Smooth muscle cell (in vitro differentiated cells): ENCODE results near the gene CHTOP. TPM values are rescaled to one million over a fixed set of nuclear protein-coding genes. Genes with fewer than 3 reads are reported as not detected.
A peak's percentile ranks its signal among the peaks of the same experiment; 100 is the strongest.

Source experiments
- DNase-seq: peaks from one replicate; lab custom pipeline; 2025; ENCODE audit not compliant: unreplicated experiment; lab: John Stamatoyannopoulos, UW
- H2AFZ ChIP-seq: fragments of 200-600 bp; sonication (generic); 2 replicates; pipeline ENCODE4 v1.6.0; 2016; ENCODE audit warnings: antibody characterized with exemption, low read depth, mild to moderate bottlenecking
- H3F3A ChIP-seq: fragments of 200-600 bp; sonication (generic); 2 replicates; pipeline ENCODE4 v1.6.0; 2017; ENCODE audit warnings: antibody characterized with exemption, low read depth
- H3K27ac ChIP-seq: fragments of 200-600 bp; sonication (generic); 2 replicates; pipeline ENCODE4 v1.5.1; 2016; ENCODE audit warnings: low read depth, mild to moderate bottlenecking
- H3K27me3 ChIP-seq: fragments of 200-600 bp; sonication (generic); 2 replicates; pipeline ENCODE4 v1.6.1; 2016; ENCODE audit warnings: low read depth, mild to moderate bottlenecking
- H3K36me3 ChIP-seq: fragments of 200-600 bp; sonication (generic); 2 replicates; pipeline ENCODE4 v1.5.1; 2016; ENCODE audit warnings: low read depth
- H3K4me1 ChIP-seq: fragments of 200-600 bp; sonication (generic); 2 replicates; pipeline ENCODE4 v1.5.1; 2016; ENCODE audit warnings: low read depth
- H3K4me2 ChIP-seq: fragments of 200-600 bp; sonication (generic); 2 replicates; pipeline ENCODE4 v1.6.0; 2016; ENCODE audit warnings: mild to moderate bottlenecking
- H3K4me3 ChIP-seq: fragments of 200-600 bp; sonication (generic); 2 replicates; pipeline ENCODE4 v1.5.1; 2016; ENCODE audit warnings: mild to moderate bottlenecking
- H3K79me2 ChIP-seq: fragments of 200-600 bp; sonication (generic); 2 replicates; pipeline ENCODE4 v1.6.0; 2016; ENCODE audit warnings: low read depth, mild to moderate bottlenecking
- H3K9ac ChIP-seq: fragments of 200-600 bp; sonication (generic); 2 replicates; pipeline ENCODE4 v1.6.0; 2016; ENCODE audit warnings: low read depth
- H3K9me3 ChIP-seq: fragments of 200-600 bp; sonication (generic); replicated peaks from 2 replicates; pipeline ENCODE4 v1.5.1; 2016; ENCODE audit warnings: low read depth
- H4K20me1 ChIP-seq: fragments of 200-600 bp; sonication (generic); 2 replicates; pipeline ENCODE4 v1.6.0; 2016; ENCODE audit warnings: low read depth
- WGBS: methylation state at CpG from one replicate; pipeline ENCODE4 v1.1.7; 2016; ENCODE audit warnings: low lambda C conversion rate; 5-methylcytosine and 5-hydroxymethylcytosine counted together
- polyA plus RNA-seq: library from polyadenylated mRNA; unstranded; fragments of >200 nt; fragmentation: Nextera tagmentation; extraction: Ambion mirVana; gene quantifications from 2 replicates; pipeline ENCODE4 v1.2.1, GENCODE V29; 2016
- total RNA-seq: library from RNA; depleted of rRNA; stranded (reverse); fragments of >200 nt; gene quantifications from 2 replicates; pipeline ENCODE4 v1.2.3, GENCODE V29; 2014
- TF ChIP-seq, protein P1 (sequence below): fragments of 200-600 bp; sonication (generic); IDR thresholded peaks from 2 replicates; pipeline ENCODE4 v1.5.1; 2017; ENCODE audit warnings: borderline replicate concordance, mild to moderate bottlenecking, antibody characterized with exemption; ENCODE audit not compliant: insufficient read depth, poor library complexity, severe bottlenecking

The CHTOP gene
- total and polyA plus RNA-seq, 2 experiments from 2014 or later: 47.8 to 50.2 TPM

GRCh38 chr1:153631047-153632022 lies 2.5 kb upstream of the CHTOP start:
- Histone ChIP-seq H3K36me3 (peaks cover under 1% of the 10 kb centered on the region), H3K4me2 (no peak overlapping the region), H4K20me1 (peaks cover 20% of the 10 kb centered on the region), H3K9me3 (no peaks in the 10 kb centered on the region), H2AFZ (no peak overlapping the region), H3K27ac (peak overlapping the region; percentile 4), H3K4me1 (peaks cover 24% of the 10 kb centered on the region), H3K4me3 (no peak overlapping the region), H3K9ac (no peak overlapping the region), H3K79me2 (peaks cover 24% of the 10 kb centered on the region), H3F3A (no peaks in the 10 kb centered on the region), H3K27me3 (no peaks in the 10 kb centered on the region)
- no peak for DNase-seq
- WGBS: 88% methylated on average over 9 of the region's 10 CpGs
- TF ChIP-seq, protein P1, sequence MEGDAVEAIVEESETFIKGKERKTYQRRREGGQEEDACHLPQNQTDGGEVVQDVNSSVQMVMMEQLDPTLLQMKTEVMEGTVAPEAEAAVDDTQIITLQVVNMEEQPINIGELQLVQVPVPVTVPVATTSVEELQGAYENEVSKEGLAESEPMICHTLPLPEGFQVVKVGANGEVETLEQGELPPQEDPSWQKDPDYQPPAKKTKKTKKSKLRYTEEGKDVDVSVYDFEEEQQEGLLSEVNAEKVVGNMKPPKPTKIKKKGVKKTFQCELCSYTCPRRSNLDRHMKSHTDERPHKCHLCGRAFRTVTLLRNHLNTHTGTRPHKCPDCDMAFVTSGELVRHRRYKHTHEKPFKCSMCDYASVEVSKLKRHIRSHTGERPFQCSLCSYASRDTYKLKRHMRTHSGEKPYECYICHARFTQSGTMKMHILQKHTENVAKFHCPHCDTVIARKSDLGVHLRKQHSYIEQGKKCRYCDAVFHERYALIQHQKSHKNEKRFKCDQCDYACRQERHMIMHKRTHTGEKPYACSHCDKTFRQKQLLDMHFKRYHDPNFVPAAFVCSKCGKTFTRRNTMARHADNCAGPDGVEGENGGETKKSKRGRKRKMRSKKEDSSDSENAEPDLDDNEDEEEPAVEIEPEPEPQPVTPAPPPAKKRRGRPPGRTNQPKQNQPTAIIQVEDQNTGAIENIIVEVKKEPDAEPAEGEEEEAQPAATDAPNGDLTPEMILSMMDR: no peak

- Histone ChIP-seq H3K4me3 (peak overlapping the region; percentile 95), H3K27ac (no peak overlapping the region), H3K79me2 (peaks cover 42% of the 10 kb centered on the region), H3K9me3 (no peaks in the 10 kb centered on the region), H3K4me2 (peak overlapping the region; percentile 40), H3K27me3 (no peaks in the 10 kb centered on the region), H3K4me1 (peaks cover 20% of the 10 kb centered on the region), H4K20me1 (peaks cover 39% of the 10 kb centered on the region), H3K9ac (no peak overlapping the region), H2AFZ (no peak overlapping the region), H3K36me3 (peaks cover 13% of the 10 kb centered on the region), H3F3A (peaks cover 9% of the 10 kb centered on the region)
- WGBS: 77% methylated on average over 18 of the region's 18 CpGs
- TF ChIP-seq, protein P1: no peak
- no peak for DNase-seq
Observed at GRCh38 chr1:153633161-153633753, 609 bp upstream of the CHTOP start.

- Histone ChIP-seq H3K4me3 (peak overlapping the region; percentile 95), H3K27me3 (no peaks in the 10 kb centered on the region), H3K9me3 (no peaks in the 10 kb centered on the region), H3K36me3 (peaks cover 16% of the 10 kb centered on the region), H3K9ac (no peak overlapping the region), H4K20me1 (peaks cover 64% of the 10 kb centered on the region), H2AFZ (no peak overlapping the region), H3K27ac (peak overlapping the region; percentile 42), H3K4me2 (peak overlapping the region; percentile 92), H3K4me1 (peaks cover 12% of the 10 kb centered on the region), H3K79me2 (peaks cover 61% of the 10 kb centered on the region), H3F3A (peaks cover 19% of the 10 kb centered on the region)
- WGBS: 96% methylated on average over 7 of the region's 7 CpGs
- TF ChIP-seq, protein P1: no peak
- DNase-seq: no peak
Observed at GRCh38 chr1:153635872-153636271, 2.0 kb downstream of the CHTOP start.
